GM21825 (cell line): ENCODE measurements around the gene IPP.
"Not testable (repeated sequence)": the region's sequence is repeated elsewhere in the genome, so short reads cannot be mapped to it uniquely, and the experiment has no call there.

Experiments used
- ATAC-seq: cut with Tn5 transposase; IDR thresholded peaks from one replicate; pipeline ENCODE4 v1.9.1; 2021; ENCODE audit warnings: mild to moderate bottlenecking, moderate library complexity; ENCODE audit not compliant: unreplicated experiment

The IPP gene

GRCh38 chr1:45746922-45747321 is 3.5 kb downstream of the IPP start:
- no peak for ATAC-seq

- ATAC-seq, result not testable (repeated sequence)
Measured at GRCh38 chr1:45739641-45740156, 10.8 kb downstream of the IPP start.

GRCh38 chr1:45739137-45739536 is 11.3 kb downstream of the IPP start:
- ATAC-seq, result no peak

GRCh38 chr1:45730780-45731319 is 19.6 kb downstream of the IPP start:
- no peak for ATAC-seq

- ATAC-seq, result no peak
Measured at GRCh38 chr1:45730075-45730779, 20.2 kb downstream of the IPP start.

GRCh38 chr1:45726007-45726406 is 24.4 kb downstream of the IPP start:
- ATAC-seq, result not testable (repeated sequence)

GRCh38 chr1:45723248-45723930 is 27.1 kb downstream of the IPP start:
- no peak for ATAC-seq

- no peak for ATAC-seq
Measured at GRCh38 chr1:45722809-45723208, 27.6 kb downstream of the IPP start.

- no peak for ATAC-seq
Measured at GRCh38 chr1:45721207-45721606, 29.2 kb downstream of the IPP start.

GRCh38 chr1:45718289-45718688 is 32.2 kb downstream of the IPP start:
- no peak for ATAC-seq

- not testable (repeated sequence) for ATAC-seq
Measured at GRCh38 chr1:45717386-45717785, 33.1 kb downstream of the IPP start.

GRCh38 chr1:45716700-45717099 is 33.8 kb downstream of the IPP start:
- ATAC-seq, result no peak

GRCh38 chr1:45713711-45714110 is 36.7 kb downstream of the IPP start:
- no peak for ATAC-seq

- no peak for ATAC-seq
Measured at GRCh38 chr1:45704637-45705036, 45.8 kb downstream of the IPP start.

- no peak for ATAC-seq
Measured at GRCh38 chr1:45694823-45695222, 55.6 kb downstream of the IPP start.

- not testable (repeated sequence) for ATAC-seq
Measured at GRCh38 chr1:45693811-45694210, 56.6 kb downstream of the IPP start.

GRCh38 chr1:45687754-45688740 is 62.4 kb downstream of the IPP start, which contains the start of gene TMEM69:
TMEM69 (plus strand) TSS chr1:45688181; CDS start chr1:45691069, 2,888 bp downstream.
- ATAC-seq, result peak; percentile 24

- peak; percentile 75 for ATAC-seq
Measured at GRCh38 chr1:45687014-45687753, 63.3 kb downstream of the IPP start.

GRCh38 chr1:45686288-45687013 is 64.0 kb downstream of the IPP start, which contains the start of gene GPBP1L1:
GPBP1L1 (minus strand) TSS chr1:45686533; CDS start chr1:45659087, 27,446 bp downstream.
- ATAC-seq, result peak; percentile 59
